OCI-LY1 (cell line): ENCODE results near the gene CHN1.

ENCODE experiments used
- EZH2 ChIP-seq: fragments of 200-600 bp; sonication (generic), shearing (Covaris generic); IDR thresholded peaks from 2 replicates; pipeline ENCODE4 v1.8.0; 2017; ENCODE audit warnings: borderline replicate concordance, mixed run types, mild to moderate bottlenecking, antibody characterized with exemption, low read length, moderate library complexity, mixed read lengths
- TF ChIP-seq, protein P1 (sequence below): fragments of 200-600 bp; sonication (generic), shearing (Covaris generic); IDR thresholded peaks from 2 replicates; pipeline ENCODE4 v1.5.1; 2017; ENCODE audit warnings: mild to moderate bottlenecking, antibody characterized with exemption, low read length, moderate library complexity, mixed read lengths

DNA sequence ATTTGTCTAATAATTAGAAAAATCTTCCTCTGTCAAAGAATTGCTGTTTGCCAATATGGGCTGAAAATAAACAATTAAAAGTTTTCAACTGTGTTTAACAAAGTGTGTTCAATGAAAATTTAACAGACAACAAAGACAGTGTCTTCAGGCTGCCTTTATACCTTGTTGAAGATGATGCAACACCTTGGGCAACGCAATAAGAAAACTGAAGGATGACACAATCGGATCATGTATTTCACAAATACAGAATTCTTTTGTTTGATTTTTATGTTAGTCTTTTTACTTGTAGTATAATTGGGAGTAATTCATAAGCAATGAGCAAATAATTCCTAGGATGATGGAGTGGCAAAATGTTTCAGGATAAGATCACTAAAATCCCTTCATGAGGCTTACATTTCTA is 27.8 kb downstream of the CHN1 start:
- TF ChIP-seq, protein P1, sequence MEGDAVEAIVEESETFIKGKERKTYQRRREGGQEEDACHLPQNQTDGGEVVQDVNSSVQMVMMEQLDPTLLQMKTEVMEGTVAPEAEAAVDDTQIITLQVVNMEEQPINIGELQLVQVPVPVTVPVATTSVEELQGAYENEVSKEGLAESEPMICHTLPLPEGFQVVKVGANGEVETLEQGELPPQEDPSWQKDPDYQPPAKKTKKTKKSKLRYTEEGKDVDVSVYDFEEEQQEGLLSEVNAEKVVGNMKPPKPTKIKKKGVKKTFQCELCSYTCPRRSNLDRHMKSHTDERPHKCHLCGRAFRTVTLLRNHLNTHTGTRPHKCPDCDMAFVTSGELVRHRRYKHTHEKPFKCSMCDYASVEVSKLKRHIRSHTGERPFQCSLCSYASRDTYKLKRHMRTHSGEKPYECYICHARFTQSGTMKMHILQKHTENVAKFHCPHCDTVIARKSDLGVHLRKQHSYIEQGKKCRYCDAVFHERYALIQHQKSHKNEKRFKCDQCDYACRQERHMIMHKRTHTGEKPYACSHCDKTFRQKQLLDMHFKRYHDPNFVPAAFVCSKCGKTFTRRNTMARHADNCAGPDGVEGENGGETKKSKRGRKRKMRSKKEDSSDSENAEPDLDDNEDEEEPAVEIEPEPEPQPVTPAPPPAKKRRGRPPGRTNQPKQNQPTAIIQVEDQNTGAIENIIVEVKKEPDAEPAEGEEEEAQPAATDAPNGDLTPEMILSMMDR, result no peak
- TF ChIP-seq EZH2, result no peak
